SK-N-SH treated with all-trans-retinoic acid at 6 μM for 48 hours (cell line): ENCODE measurements around the gene OSGEP.

Source experiments
- ATAC-seq: fragments of 200-7000 bp; cut with Tn5 transposase; 3 replicates; pipeline ENCODE4 v1.9.1; 2020; ENCODE audit warnings: mild to moderate bottlenecking, moderate library complexity
- ARNTL ChIP-seq: fragments of 450-650 bp; formaldehyde crosslinking; IDR thresholded peaks from 2 replicates; pipeline ENCODE4 v1.5.0; 2020; ENCODE audit warnings: low read depth, mild to moderate bottlenecking, moderate library complexity, borderline replicate concordance
- BACH2 ChIP-seq: fragments of 250-450 bp; sonication (Bioruptor Pico); IDR thresholded peaks from 2 replicates; pipeline ENCODE4 v1.9.0; 2021; ENCODE audit warnings: mild to moderate bottlenecking, borderline replicate concordance
- CSDC2 ChIP-seq: fragments of 250-450 bp; sonication (Bioruptor Pico); IDR thresholded peaks from 2 replicates; pipeline ENCODE4 v1.5.0; 2020; ENCODE audit warnings: mild to moderate bottlenecking, moderate library complexity
- CSRNP3 ChIP-seq: fragments of 250-450 bp; sonication (Bioruptor Pico); IDR thresholded peaks from 2 replicates; pipeline ENCODE4 v1.5.1; 2021; ENCODE audit warnings: mild to moderate bottlenecking, moderate library complexity
- ESRRG ChIP-seq: fragments of 250-450 bp; sonication (Bioruptor Pico); IDR thresholded peaks from 2 replicates; pipeline ENCODE4 v1.6.1; 2021; ENCODE audit warnings: mild to moderate bottlenecking
- GLIS3 ChIP-seq: fragments of 250-450 bp; sonication (Bioruptor Pico); IDR thresholded peaks from 2 replicates; pipeline ENCODE4 v1.5.0; 2020; ENCODE audit warnings: mild to moderate bottlenecking, moderate library complexity
- ISL1 ChIP-seq: fragments of 250-450 bp; sonication (Bioruptor Pico); IDR thresholded peaks from 2 replicates; pipeline ENCODE4 v2.1.2; 2022; ENCODE audit warnings: mild to moderate bottlenecking, moderate library complexity
- OSR1 ChIP-seq: fragments of 250-450 bp; sonication (Bioruptor Pico); IDR thresholded peaks from 2 replicates; pipeline ENCODE4 v1.8.0; 2022; ENCODE audit warnings: moderate library complexity, mild to moderate bottlenecking, inconsistent platforms
- PATZ1 ChIP-seq: fragments of 250-450 bp; sonication (Bioruptor Pico); IDR thresholded peaks from 2 replicates; pipeline ENCODE4 v1.8.0; 2020; ENCODE audit warnings: mild to moderate bottlenecking, moderate library complexity, borderline replicate concordance
- POU6F1 ChIP-seq: fragments of 250-450 bp; sonication (Bioruptor Pico); IDR thresholded peaks from 2 replicates; pipeline ENCODE4 v1.8.0; 2021; ENCODE audit warnings: low read depth, mild to moderate bottlenecking, moderate library complexity, borderline replicate concordance
- PPARA ChIP-seq: fragments of 250-450 bp; sonication (Bioruptor Pico); IDR thresholded peaks from 2 replicates; pipeline ENCODE4 v1.5.0; 2020; ENCODE audit warnings: mild to moderate bottlenecking, borderline replicate concordance
- SNAI2 ChIP-seq: fragments of 250-450 bp; sonication (Bioruptor Pico); IDR thresholded peaks from 2 replicates; pipeline ENCODE4 v1.5.0; 2020; ENCODE audit warnings: mild to moderate bottlenecking, moderate library complexity
- TCF4 ChIP-seq: fragments of 250-450 bp; sonication (Bioruptor Pico); IDR thresholded peaks from 2 replicates; pipeline ENCODE4 v1.8.0; 2021; ENCODE audit warnings: mild to moderate bottlenecking, moderate library complexity, borderline replicate concordance
- ZC3H10 ChIP-seq: fragments of 250-450 bp; sonication (Bioruptor Pico); IDR thresholded peaks from 2 replicates; pipeline ENCODE4 v1.5.1; 2021; ENCODE audit warnings: mild to moderate bottlenecking, moderate library complexity
- ZFP3 ChIP-seq: fragments of 250-450 bp; sonication (Bioruptor Pico); IDR thresholded peaks from 2 replicates; pipeline ENCODE4 v1.5.0; 2020; ENCODE audit warnings: mild to moderate bottlenecking, moderate library complexity
- ZFP30 ChIP-seq: fragments of 450-650 bp; formaldehyde crosslinking; IDR thresholded peaks from 2 replicates; pipeline ENCODE4 v1.5.0; 2022; ENCODE audit warnings: mild to moderate bottlenecking, moderate library complexity
- ZNF565 ChIP-seq: fragments of 450-650 bp; formaldehyde crosslinking; conservative IDR thresholded peaks from 2 replicates; pipeline ENCODE4 v1.5.0; 2020; ENCODE audit warnings: low read depth, mild to moderate bottlenecking, moderate library complexity
- ZNF70 ChIP-seq: fragments of 450-650 bp; formaldehyde crosslinking; IDR thresholded peaks from 2 replicates; pipeline ENCODE4 v1.5.0; 2020; ENCODE audit warnings: mild to moderate bottlenecking, moderate library complexity
- ZNF8 ChIP-seq: fragments of 450-650 bp; formaldehyde crosslinking; IDR thresholded peaks from 2 replicates; pipeline ENCODE4 v1.5.0; 2020; ENCODE audit warnings: mild to moderate bottlenecking, moderate library complexity
- TF ChIP-seq, protein P1 (sequence below): fragments of 250-450 bp; sonication (Bioruptor Pico); IDR thresholded peaks from 2 replicates; pipeline ENCODE4 v1.5.1; 2020; ENCODE audit warnings: low read depth, mild to moderate bottlenecking, moderate library complexity

Gene OSGEP

GRCh38 chr14:20440882-20441281 is 13.7 kb downstream of the OSGEP start:
- ATAC-seq, result no peak
- TF ChIP-seq OSR1 (CRISPR knock-in tag), result no peak
- TF ChIP-seq TCF4, result no peak
- TF ChIP-seq GLIS3 (CRISPR knock-in tag), result no peak
- TF ChIP-seq ZNF8 (CRISPR knock-in tag), result no peak
- TF ChIP-seq SNAI2 (CRISPR knock-in tag), result no peak
- TF ChIP-seq, protein P1, sequence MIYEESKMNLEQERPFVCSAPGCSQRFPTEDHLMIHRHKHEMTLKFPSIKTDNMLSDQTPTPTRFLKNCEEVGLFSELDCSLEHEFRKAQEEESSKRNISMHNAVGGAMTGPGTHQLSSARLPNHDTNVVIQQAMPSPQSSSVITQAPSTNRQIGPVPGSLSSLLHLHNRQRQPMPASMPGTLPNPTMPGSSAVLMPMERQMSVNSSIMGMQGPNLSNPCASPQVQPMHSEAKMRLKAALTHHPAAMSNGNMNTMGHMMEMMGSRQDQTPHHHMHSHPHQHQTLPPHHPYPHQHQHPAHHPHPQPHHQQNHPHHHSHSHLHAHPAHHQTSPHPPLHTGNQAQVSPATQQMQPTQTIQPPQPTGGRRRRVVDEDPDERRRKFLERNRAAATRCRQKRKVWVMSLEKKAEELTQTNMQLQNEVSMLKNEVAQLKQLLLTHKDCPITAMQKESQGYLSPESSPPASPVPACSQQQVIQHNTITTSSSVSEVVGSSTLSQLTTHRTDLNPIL (CRISPR knock-in tag), result no peak
- TF ChIP-seq ZC3H10 (CRISPR knock-in tag), result no peak
- no peak for TF ChIP-seq CSDC2
- no peak for TF ChIP-seq ESRRG
- no peak for TF ChIP-seq ZNF565
- TF ChIP-seq PPARA (CRISPR knock-in tag), result no peak
- no peak for TF ChIP-seq ARNTL (CRISPR knock-in tag)
- no peak for TF ChIP-seq CSRNP3 (CRISPR knock-in tag)
- TF ChIP-seq PATZ1, result no peak
- TF ChIP-seq POU6F1 (CRISPR knock-in tag), result no peak
- TF ChIP-seq BACH2 (CRISPR knock-in tag), result no peak
- TF ChIP-seq ZNF70 (CRISPR knock-in tag), result no peak
- no peak for TF ChIP-seq ZFP30 (CRISPR knock-in tag)
- TF ChIP-seq ZFP3, result no peak

GRCh38 chr14:20440465-20440864 is 14.1 kb downstream of the OSGEP start:
- no peak for TF ChIP-seq ZNF565
- ATAC-seq, result no peak

GRCh38 chr14:20438664-20439063 is 15.9 kb downstream of the OSGEP start:
- TF ChIP-seq ISL1 (no peak), PATZ1 (no peak), PPARA (CRISPR knock-in tag) (no peak), POU6F1 (CRISPR knock-in tag) (no peak), BACH2 (CRISPR knock-in tag) (no peak), ESRRG (no peak), ZFP3 (no peak)
- TF ChIP-seq, protein P1 (CRISPR knock-in tag), result no peak
- ATAC-seq, result no peak
